ENCODE data around the gene RHOU.

Gene RHOU

DNA sequence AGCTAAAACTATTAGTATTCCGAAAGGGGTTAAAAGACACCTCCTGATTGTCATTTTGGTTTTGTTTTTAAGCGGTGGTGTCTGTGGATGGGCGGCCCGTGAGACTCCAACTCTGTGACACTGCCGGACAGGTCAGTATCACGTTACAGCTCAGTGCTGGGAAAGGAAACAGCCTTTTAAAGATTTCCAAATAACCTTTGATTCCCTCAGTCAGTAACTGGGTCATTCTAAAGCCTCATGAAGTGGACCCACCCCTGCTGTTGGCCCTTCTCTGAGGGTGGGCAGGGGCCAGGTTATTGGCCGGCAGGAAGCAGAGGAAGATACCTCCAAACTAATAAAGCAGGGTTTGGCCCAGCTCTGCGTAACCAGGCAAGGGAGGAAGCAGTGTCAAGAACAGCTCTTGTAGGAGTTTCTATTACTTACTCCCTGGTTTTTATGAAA is 2.3 kb downstream of the RHOU start:
- no peak for DNase-seq (ENCODE audit: low read depth in 2 of 2)

DNA sequence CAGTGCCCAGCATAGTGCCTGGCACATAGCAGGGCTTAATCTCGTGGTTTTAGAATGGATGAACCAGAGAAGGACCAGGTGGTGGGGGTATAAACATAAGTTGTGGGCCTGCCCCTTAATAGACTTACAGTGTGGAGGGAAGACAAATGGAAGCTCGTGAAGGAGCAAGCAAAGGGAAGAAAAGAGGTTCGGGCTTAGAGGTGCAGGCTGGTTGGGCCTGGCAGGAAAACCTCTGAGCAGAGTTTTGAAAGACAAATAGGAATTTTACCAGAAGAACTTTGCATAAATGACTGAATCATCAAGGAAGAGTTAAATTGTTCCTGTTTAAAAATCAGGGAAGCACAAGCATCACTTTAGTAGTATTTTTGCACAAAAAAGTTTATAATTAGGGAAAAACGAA is 4.5 kb downstream of the RHOU start:
- DNase-seq (ENCODE audit: low read depth in 2 of 2) = no peak

DNA sequence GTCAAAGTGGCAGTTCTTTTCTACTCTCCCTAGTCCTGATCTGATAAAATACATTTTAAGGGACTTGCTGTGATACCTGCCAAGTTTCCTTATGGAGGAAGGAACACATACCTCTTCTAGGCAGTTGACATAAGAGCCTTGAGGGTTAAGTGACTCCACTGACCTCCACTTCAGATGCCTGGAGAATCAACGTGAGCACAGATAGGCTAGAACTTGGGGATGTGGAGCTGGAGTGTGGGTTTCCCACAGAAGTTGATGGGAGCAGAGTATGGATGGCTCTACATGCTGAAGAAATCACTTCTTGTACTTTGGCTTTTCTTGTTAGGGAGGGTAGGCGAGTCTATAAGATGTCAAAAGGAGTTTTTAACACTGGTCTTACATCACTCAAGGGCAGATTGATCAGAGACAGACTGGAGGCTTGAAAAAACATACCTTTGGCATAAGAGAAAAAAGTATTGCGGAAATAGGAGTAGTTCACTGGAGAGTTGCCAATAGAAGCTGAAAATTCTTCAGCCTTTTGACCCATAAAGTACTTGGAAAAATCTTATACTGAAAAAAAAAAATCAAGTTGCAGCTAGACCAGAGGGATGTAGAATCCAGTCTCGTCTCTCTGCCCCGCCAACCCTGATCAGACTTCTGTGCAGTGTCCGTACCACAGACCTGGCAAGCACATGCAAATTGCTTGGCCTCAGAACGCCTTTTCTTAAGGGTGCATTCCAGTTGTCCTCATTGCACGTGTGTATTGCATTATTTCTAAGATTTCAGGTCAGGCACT is 5.5 kb downstream of the RHOU start:
- no peak for DNase-seq (ENCODE audit: low read depth in 2 of 2)

- DNase-seq (ENCODE audit: low read depth in 2 of 2) = no peak
Observed at GRCh38 chr1:228742281-228742860, 7.1 kb downstream of the RHOU start.

DNA sequence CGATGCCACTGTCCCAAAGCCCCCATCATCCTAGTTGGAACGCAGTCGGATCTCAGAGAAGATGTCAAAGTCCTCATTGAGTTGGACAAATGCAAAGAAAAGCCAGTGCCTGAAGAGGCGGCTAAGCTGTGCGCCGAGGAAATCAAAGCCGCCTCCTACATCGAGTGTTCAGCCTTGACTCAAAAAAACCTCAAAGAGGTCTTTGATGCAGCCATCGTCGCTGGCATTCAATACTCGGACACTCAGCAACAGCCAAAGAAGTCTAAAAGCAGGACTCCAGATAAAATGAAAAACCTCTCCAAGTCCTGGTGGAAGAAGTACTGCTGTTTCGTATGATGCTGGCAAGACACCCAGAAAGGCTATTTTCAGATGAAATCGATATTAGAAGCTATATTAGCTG is 8.1 kb downstream of the RHOU start:
- DNase-seq (ENCODE audit: low read depth in 2 of 2) = no peak

DNA sequence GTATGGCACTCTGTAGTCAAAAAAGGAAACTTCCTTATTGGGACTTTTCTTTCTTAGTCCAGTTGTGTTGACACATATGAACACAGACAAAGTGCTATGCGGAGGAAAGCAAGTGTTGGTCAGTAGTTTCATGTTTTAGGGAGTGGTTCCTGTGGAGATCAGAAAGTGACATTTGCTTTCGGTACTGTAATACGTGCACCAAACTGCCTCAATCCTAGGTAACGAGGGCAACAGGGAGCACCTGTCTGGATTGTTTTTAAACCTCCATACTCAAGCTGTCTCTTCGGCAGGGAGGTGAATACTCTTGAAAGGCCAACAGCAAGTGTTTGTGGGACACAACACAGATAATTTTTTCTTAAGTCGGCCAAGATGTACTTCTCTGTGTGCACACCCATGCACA is 9.1 kb downstream of the RHOU start:
- no peak for DNase-seq (ENCODE audit: low read depth in 2 of 2)

DNA sequence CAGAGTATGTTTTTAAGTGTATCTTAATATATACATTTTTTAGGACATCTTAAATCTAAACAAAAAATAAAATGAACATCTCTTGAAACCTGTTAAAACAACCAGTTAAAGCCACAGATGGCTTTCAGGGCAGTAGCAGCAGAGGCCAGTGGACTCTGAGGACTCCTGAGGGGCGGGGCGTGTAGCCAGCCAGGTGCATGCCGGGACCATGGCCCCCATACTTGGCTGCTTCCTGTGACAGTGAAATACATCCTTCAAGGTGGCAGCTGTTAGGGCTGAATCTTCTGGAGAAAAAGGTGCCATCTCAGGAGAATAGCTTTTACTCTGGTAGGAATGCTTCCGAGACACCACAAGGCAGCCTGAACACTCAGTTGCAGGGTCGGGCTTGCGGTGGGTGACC is 9.6 kb downstream of the RHOU start:
- DNase-seq (ENCODE audit: low read depth in 2 of 2) = no peak

GRCh38 chr1:228745497-228745896 is 10.2 kb downstream of the RHOU start:
- DNase-seq (ENCODE audit: low read depth in 2 of 2) = no peak

DNA sequence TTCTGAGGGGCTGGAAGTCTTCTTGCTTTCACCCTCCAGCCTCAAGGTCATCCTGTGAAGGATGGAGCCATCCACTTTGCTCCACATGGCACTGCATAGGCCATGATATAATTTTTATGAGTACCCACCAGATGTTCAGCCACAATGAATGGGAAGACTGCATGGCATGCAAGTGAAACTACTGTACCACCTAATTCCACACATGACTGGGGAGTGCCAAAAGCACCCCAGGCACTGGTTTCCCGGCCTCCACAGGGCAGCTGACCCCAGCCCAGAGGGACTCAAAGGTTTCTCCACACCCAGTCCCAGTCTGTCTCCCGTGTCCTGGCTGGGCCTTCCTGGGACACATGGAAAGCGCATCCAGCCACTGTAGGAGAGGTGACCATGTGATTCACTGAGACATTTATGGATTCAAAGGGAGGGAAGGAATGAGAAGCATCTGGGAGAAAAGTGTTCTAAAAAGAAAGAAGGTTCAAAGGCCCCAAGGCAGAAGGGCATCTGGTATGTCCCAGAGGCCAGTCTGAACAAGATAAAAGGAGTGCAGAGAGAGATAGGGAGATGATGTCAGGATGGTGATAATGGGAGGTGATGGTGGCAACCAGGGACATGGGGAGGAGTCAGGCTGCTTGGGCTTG is 12.1 kb downstream of the RHOU start:
- no peak for DNase-seq (ENCODE audit: low read depth in 2 of 2)

DNA sequence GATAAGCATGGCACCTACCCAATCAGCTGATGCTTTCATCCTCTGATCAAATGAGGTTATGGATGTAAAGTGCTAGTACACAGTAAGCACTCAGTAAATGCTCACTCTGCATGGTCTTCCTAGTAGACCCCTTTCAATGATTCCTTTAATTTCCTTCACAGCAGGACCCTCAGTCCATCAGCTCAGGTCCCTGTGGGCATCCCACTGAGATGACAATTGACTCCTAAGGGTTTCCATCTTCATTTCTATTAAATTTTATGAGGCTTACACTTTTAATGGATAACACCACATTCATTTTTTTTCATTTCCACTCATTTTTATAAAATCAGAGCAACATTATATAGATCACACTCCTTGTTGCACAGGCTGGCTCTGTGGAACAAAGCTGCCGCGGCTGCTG is 12.8 kb downstream of the RHOU start:
- DNase-seq (ENCODE audit: low read depth in 2 of 2) = no peak

DNA sequence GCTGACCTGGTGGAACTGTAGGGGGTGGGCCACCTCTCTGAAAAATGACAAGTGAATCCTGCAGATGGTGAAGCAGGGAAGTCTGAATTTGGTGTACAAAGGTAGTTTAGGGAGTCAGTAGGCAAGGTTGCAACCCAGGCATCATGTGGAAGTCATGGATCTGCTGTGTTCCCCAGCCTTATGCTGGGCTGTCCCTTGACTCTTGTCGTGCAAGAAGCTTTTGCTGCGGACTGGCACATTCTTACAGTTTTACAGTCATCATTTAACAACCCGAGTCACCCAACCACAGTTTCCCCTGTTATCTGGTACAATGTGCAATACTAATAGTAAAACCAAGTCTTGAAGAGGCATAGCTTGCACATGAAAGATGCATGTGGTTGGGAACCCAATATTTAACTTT is 13.2 kb downstream of the RHOU start:
- DNase-seq (ENCODE audit: low read depth in 2 of 2) = no peak

- no peak for DNase-seq (ENCODE audit: low read depth in 2 of 2)
Observed at GRCh38 chr1:228749765-228750164, 14.5 kb downstream of the RHOU start.

DNA sequence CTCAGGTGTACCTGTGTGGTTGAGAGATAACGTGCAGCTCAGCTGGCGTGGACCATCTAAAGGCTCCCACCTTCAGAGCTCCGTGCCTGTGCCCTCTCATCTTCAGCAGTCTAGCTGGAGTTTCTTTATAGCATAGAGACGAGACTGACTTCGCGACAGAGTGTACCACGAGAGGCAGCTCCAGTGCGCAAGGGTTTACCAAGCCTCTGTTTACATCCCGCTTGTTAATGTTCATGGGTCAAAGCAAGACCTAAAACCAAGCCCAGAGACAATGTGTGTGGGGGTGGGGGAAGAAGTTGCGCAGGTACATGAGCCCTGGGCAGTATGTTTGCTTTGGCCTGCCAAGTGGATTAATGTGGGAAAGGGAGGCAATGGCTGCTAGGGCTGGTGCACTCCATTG is 15.6 kb downstream of the RHOU start:
- DNase-seq (ENCODE audit: low read depth in 2 of 2) = no peak

DNA sequence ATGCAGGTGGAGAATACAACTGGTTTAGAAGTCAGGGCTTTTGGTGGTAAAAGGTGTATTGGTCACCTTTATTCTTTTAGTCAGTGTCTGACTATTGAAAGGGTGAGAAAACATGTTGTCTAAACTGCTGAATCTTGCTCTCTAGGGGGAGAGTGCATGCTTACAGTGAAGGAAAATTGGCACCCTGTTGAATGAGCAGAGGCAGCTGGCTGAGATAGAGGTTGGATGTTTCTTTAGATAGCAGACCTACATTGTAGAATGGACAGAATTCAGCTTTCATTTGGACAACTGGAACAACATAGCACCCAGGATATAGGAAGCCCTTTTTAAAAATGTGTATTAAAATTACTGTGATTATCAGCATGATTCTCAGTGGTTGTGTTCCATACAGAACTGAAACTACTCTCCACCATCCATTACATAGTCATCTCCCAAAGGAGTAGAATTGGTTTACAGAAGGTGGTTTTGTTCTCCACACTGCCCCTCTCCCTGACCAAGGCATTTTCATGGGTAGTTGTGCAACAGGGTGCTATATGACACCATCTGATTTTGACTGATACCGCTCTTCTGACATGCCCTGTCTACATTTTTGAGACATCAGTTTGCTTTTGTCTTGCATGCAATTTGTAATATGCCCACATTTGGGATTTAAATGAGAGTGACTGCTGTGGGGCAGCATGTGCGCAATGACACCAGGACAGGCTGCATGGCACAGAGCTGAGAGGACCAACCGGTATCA is 16.2 kb downstream of the RHOU start:
- DNase-seq (ENCODE audit: low read depth in 2 of 2) = no peak

DNA sequence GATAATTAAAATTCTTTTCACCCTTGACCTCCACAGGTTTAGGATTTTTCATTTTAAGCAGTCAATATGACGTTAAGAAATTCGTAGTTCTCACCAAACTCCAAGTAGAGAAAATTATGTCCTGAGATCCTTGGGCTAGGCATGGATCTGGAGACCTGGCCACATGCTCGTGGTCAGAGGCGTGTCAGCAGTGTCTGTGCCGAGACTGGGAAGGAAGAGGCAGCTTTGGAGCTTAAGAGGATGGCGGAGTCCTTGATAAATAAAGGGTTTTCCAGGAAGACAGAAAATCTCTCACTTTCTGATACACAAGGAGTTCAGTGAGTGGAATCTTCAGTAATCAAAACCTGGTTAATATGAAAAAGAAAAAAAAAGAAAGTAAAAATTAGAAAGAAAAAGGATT is 17.0 kb downstream of the RHOU start:
- no peak for DNase-seq (ENCODE audit: low read depth in 2 of 2)

GRCh38 chr1:228752675-228753265 is 17.5 kb downstream of the RHOU start:
- no peak for DNase-seq (ENCODE audit: low read depth in 2 of 2)

DNA sequence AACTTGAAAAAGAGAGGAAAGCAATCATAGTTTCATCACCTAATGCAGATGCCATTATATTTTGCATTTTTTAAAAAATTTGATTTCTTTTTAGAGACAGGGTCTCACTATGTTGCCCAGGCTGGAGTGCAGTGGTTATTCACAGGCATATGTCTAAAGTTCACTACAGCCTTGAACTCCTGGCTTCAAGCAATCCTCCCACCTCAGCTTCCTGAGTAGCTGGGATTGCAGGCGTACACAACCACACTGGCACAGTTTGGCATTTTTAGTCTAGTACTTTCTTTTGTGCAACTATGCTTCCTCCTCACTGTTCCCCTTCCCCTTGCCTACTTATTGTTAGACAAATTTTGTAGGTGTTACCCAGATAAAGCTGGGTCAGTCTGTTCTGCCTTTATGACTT is 18.0 kb downstream of the RHOU start:
- no peak for DNase-seq (ENCODE audit: low read depth in 2 of 2)

- DNase-seq (ENCODE audit: low read depth in 2 of 2) = no peak
Observed at GRCh38 chr1:228753786-228754360, 18.6 kb downstream of the RHOU start.

DNA sequence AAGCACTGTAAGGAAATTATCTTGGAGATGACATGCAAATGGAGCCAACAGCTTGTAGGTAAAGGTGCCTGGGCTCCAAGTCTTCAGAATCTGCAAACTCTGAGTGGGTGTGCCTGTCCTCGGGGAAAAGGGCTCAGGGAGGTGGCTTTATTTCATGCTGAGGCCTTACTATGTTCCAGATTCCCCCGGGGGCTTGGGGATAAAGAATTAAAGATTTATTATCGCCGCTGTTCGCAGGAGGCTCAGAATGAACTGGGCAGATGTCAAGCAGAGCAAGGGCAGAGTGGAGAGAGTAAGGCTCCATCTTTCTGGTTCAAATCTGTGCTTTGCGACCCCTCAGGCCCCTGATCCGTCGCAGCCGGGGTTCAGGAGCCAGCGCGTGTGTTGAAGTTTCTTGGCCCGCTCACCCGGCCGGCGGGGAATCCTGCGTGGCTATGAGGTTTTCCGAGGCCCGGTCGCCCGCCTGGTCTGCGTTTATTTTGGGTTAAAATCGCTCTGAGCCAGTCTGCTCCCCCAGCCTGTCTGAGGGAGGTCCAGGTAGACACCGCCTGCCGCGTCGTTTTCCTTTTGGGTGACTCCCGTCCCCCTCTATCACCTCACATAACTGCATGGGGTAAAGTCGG is 19.5 kb downstream of the RHOU start:
- DNase-seq (ENCODE audit: low read depth in 2 of 2) = no peak

DNA sequence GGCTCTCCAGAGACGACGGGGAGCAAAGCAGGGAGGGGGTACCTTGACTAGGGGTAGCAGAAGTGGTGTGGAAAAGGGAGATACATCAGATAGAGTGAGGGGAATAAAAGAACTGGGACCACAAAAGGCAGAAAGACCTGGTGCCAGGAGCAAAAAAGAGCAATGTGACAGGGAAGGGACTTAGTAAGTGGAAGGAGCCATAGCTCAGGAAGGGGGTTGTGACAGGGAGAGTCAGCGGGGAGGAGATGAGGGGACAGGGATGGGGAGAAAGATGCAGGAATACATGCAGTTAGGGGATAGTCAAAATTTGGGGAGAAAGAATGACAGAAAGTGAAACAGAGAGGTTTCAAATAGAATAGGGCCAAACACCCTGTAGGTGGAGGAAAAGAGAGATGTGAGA is 20.5 kb downstream of the RHOU start:
- DNase-seq (ENCODE audit: low read depth in 2 of 2) = no peak

GRCh38 chr1:228756457-228756856 is 21.2 kb downstream of the RHOU start:
- no peak for DNase-seq (ENCODE audit: low read depth in 2 of 2)
